GM12878 (cell line): Measurements from ENCODE around the gene LZTFL1. TPM values are rescaled to one million over a fixed set of nuclear protein-coding genes. Genes with fewer than 3 reads are reported as not detected.

Experiments
- ATAC-seq: fragments of 200-7000 bp; cut with Tn5 transposase; 3 replicates; pipeline ENCODE4 v1.9.1; 2020; ENCODE audit warnings: mild to moderate bottlenecking, moderate library complexity
- BruUV-seq: library from RNA; stranded (reverse); fragments of 400-500 nt; replicated peaks from 2 replicates; lab custom pipeline; 2021; lab: Mats Ljungman, UMichigan
- CTCF ChIA-PET: fragments of 300-600 bp; sonication (Branson Sonifier 250); formaldehyde crosslinking; extraction: SDS; loops from one replicate; lab custom pipeline; 2021; ENCODE audit warnings: inconsistent platforms; lab: Yijun Ruan, JAX
- POLR2A ChIA-PET: fragments of 350-600 bp; formaldehyde crosslinking; extraction: SDS; loops from one replicate; lab custom pipeline; 2021; ENCODE audit warnings: inconsistent platforms; lab: Charles Lee
- RAD21 ChIA-PET: fragments of 300-600 bp; sonication (Branson Sonifier 250); formaldehyde crosslinking; loops from one replicate; lab custom pipeline; 2023; ENCODE audit warnings: antibody characterized with exemption; ENCODE audit not compliant: unreplicated experiment; lab: Charles Lee
- SMC1A ChIA-PET: fragments of 300-600 bp; sonication (Branson Sonifier 250); formaldehyde crosslinking; loops from one replicate; lab custom pipeline; 2023; ENCODE audit not compliant: unreplicated experiment, uncharacterized antibody; lab: Charles Lee
- DNase-seq: peaks from one replicate; pipeline ENCODE4 v3.0.0-alpha.2; 2011; ENCODE audit warnings: low read depth, low spot score
- FAIRE-seq: peaks from 3 replicates; lab custom pipeline; 2011; peaks lifted over from hg19 to GRCh38; lab: Jason Lieb, UNC
- H2AFZ ChIP-seq: 2 replicates; pipeline ENCODE4 v1.6.0; 2011; ENCODE audit warnings: low read depth, low read length, control low read depth; ENCODE audit not compliant: control insufficient read depth
- H3K27ac ChIP-seq: 2 replicates; pipeline ENCODE4 v1.5.1; 2011; ENCODE audit warnings: control low read depth; ENCODE audit not compliant: control insufficient read depth, insufficient read depth
- H3K27me3 ChIP-seq, 2 experiments: replicated peaks in 1 of 2; 2 replicates each; pipeline versions ENCODE4 v1.6.0 to v1.6.1; 2011; ENCODE audit warnings: low read length in 1 of 2; ENCODE audit not compliant: control insufficient read depth in 2 of 2, insufficient read depth in 2 of 2
- H3K36me3 ChIP-seq, 2 experiments: 2 replicates each; pipeline ENCODE4 v1.5.1; 2011; ENCODE audit warnings: low read length in 1 of 2; ENCODE audit not compliant: control insufficient read depth in 2 of 2, insufficient read depth in 2 of 2
- H3K4me1 ChIP-seq: 2 replicates; pipeline ENCODE4 v1.6.1; 2011; ENCODE audit warnings: mild to moderate bottlenecking, low read length, moderate library complexity, mixed read lengths; ENCODE audit not compliant: control insufficient read depth, insufficient read depth
- H3K4me2 ChIP-seq: 2 replicates; pipeline ENCODE4 v1.6.0; 2011; ENCODE audit warnings: control low read depth; ENCODE audit not compliant: control insufficient read depth, insufficient read depth
- H3K4me3 ChIP-seq: fragments of 200-600 bp; sonication (generic); 2 replicates; pipeline ENCODE4 v1.5.1; 2016
- H3K79me2 ChIP-seq: 2 replicates; pipeline ENCODE4 v1.6.0; 2011; ENCODE audit warnings: low read length; ENCODE audit not compliant: control insufficient read depth, insufficient read depth
- H3K9ac ChIP-seq: 2 replicates; pipeline ENCODE4 v1.8.0; 2011; ENCODE audit warnings: low read length, control low read depth, mixed read lengths; ENCODE audit not compliant: control insufficient read depth, insufficient read depth
- H3K9me3 ChIP-seq: replicated peaks from 3 replicates; pipeline ENCODE4 v1.5.1; 2011; ENCODE audit warnings: mild to moderate bottlenecking, low read length; ENCODE audit not compliant: control insufficient read depth, insufficient read depth
- H4K20me1 ChIP-seq: 2 replicates; pipeline ENCODE4 v1.6.0; 2011; ENCODE audit not compliant: control insufficient read depth, insufficient read depth
- POU2F2 ChIP-seq: IDR thresholded peaks from 3 replicates; pipeline ENCODE4 v1.6.1; 2011; ENCODE audit warnings: low read depth, mild to moderate bottlenecking, low read length, borderline replicate concordance
- SMARCA5 ChIP-seq: fragments of 450-650 bp; IDR thresholded peaks from 2 replicates; pipeline ENCODE4 v1.6.1; 2017; ENCODE audit warnings: mild to moderate bottlenecking
- SREBF2 ChIP-seq: IDR thresholded peaks from 2 replicates; pipeline ENCODE4 v1.6.1; 2012; ENCODE audit warnings: mild to moderate bottlenecking, low read length
- ZBTB40 ChIP-seq: fragments of 450-650 bp; IDR thresholded peaks from 2 replicates; pipeline ENCODE4 v1.6.1; 2016; ENCODE audit warnings: mild to moderate bottlenecking, moderate library complexity, borderline replicate concordance
- WGBS: methylation state at CpG from one replicate; pipeline ENCODE4 v1.1.6; 2016; ENCODE audit warnings: low lambda C conversion rate; ENCODE audit not compliant: insufficient replicate concordance, insufficient coverage; ENCODE audit errors: missing lambda C conversion rate; 5-methylcytosine and 5-hydroxymethylcytosine counted together
- in situ Hi-C: fragments of 300-500 bp; cut with MboI; formaldehyde crosslinking; loops from 9 replicates; pipeline ENCODE4 v1.14.3; 2018; ENCODE audit warnings: mixed read lengths
- intact Hi-C: fragments of 100-400 bp; cut with micrococcal nuclease; formaldehyde crosslinking; loops from one replicate; pipeline ENCODE4 v1.14.2; 2022; ENCODE audit not compliant: unreplicated experiment
- polyA plus RNA-seq, 11 experiments: library from polyadenylated mRNA; depleted of rRNA in 4 of 11; unstranded in 6 of 11; stranded (reverse) in 5 of 11; fragments of >200 nt; fragmentation: Nextera tagmentation in 4 of 11; fragmentation: Illumina TruSeq in 1 of 11; extraction: Ambion mirVana in 4 of 11; extraction: Trizol in 1 of 11; gene quantifications; 1 replicate in 1 of 11; 2 replicates in 10 of 11; pipeline versions ENCODE4 v1.2.1 to v1.2.3, GENCODE V29; 2011 to 2016; ENCODE audit warnings: inconsistent platforms in 2 of 11, missing spikeins in 2 of 11, low read depth in 1 of 11
- total RNA-seq, 4 experiments: library from RNA; depleted of rRNA in 3 of 4; stranded (reverse); fragments of >200 nt in 3 of 4; fragmentation: Illumina TruSeq in 1 of 4; extraction: Trizol in 1 of 4; gene quantifications; 2 replicates each; pipeline versions ENCODE4 v1.2.1 to v1.2.3, GENCODE V29; 2013 to 2021
- TF ChIP-seq, protein P1 (sequence below): IDR thresholded peaks from 2 replicates; pipeline ENCODE4 v1.6.1; 2012; ENCODE audit warnings: improper control_type of control experiment, low read depth, low read length; ENCODE audit not compliant: insufficient replicate concordance
- TF ChIP-seq, protein P2 (sequence below): fragments of 450-650 bp; formaldehyde crosslinking; IDR thresholded peaks from 2 replicates; pipeline ENCODE4 v1.4.0; 2022; ENCODE audit warnings: mild to moderate bottlenecking, moderate library complexity

LZTFL1 gene
- total and polyA plus RNA-seq, 10 of the 15 experiments (the other 5 are each of a cell fraction or from before 2014, with no cell fraction given): 9.8 to 74.1 (median 11.9) TPM

DNA sequence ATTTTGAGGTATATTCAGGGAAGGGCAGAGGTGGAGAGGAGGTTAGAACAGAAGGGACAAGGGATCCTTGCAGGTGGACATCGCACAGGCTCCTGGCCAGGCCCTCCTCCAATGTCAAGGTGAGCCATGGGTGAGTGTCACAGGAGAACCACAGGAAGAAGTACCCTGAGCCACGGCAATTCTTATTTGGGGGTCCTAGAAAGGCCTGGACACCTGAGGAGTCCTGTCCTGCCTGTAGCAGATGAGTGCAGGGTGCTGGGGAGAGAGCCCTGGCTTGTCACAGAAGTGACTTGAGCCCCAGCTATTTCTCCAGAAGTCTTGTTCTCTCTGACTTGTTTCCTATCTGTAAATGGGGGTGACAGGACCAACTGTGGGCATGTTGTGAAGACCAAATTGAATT is 49.9 kb downstream of the LZTFL1 start (continued):
- TF ChIP-seq, protein P1, sequence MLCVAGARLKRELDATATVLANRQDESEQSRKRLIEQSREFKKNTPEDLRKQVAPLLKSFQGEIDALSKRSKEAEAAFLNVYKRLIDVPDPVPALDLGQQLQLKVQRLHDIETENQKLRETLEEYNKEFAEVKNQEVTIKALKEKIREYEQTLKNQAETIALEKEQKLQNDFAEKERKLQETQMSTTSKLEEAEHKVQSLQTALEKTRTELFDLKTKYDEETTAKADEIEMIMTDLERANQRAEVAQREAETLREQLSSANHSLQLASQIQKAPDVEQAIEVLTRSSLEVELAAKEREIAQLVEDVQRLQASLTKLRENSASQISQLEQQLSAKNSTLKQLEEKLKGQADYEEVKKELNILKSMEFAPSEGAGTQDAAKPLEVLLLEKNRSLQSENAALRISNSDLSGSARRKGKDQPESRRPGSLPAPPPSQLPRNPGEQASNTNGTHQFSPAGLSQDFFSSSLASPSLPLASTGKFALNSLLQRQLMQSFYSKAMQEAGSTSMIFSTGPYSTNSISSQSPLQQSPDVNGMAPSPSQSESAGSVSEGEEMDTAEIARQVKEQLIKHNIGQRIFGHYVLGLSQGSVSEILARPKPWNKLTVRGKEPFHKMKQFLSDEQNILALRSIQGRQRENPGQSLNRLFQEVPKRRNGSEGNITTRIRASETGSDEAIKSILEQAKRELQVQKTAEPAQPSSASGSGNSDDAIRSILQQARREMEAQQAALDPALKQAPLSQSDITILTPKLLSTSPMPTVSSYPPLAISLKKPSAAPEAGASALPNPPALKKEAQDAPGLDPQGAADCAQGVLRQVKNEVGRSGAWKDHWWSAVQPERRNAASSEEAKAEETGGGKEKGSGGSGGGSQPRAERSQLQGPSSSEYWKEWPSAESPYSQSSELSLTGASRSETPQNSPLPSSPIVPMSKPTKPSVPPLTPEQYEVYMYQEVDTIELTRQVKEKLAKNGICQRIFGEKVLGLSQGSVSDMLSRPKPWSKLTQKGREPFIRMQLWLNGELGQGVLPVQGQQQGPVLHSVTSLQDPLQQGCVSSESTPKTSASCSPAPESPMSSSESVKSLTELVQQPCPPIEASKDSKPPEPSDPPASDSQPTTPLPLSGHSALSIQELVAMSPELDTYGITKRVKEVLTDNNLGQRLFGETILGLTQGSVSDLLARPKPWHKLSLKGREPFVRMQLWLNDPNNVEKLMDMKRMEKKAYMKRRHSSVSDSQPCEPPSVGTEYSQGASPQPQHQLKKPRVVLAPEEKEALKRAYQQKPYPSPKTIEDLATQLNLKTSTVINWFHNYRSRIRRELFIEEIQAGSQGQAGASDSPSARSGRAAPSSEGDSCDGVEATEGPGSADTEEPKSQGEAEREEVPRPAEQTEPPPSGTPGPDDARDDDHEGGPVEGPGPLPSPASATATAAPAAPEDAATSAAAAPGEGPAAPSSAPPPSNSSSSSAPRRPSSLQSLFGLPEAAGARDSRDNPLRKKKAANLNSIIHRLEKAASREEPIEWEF: no peak
- TF ChIP-seq SMARCA5: no peak
- TF ChIP-seq, all 136 proteins: peak for 0

DNA sequence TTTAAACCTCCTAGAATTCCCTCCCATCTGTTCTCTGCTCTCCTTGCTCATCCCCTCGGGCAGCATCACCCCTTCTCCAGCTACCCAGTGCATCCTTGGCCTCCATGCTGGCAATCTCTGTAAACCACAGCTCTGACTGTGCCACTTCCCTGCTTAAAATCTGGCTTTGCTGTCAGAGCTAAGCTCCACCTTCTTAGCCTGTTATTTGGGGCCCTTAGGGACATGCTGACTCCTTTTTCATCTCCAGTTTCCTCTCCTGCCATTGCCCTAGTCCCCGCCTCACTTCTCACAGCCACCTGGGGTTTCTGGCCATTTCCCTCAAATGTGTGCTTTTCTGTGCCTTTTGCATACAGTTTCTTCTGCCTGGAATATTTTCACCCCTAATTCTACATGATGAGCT is 51.3 kb downstream of the LZTFL1 start:
- no peaks in the 10 kb centered on the region for H3K4me1 ChIP-seq
- no peaks in the 10 kb centered on the region for H3K36me3 ChIP-seq
- POLR2A ChIA-PET: no interaction called here
- peaks cover 0 to 4% of the 10 kb centered on the region in 2 experiments; a peak in 1 of 4 replicates for H3K27me3 ChIP-seq
- in situ Hi-C loops (no loop called here), intact Hi-C loops (no loop called here)
- CTCF ChIA-PET: interaction anchor here (2.6 kb wide), 1 partner anchor 28 kb away, joined by 6 read pairs; no protein-coding TSS in a partner anchor
- H3K9me3 ChIP-seq: no peaks in the 10 kb centered on the region; the same call in 2 of the 3 replicates
- no peak overlapping the region for H2AFZ ChIP-seq
- H3K4me2 ChIP-seq: no peak overlapping the region
- ATAC-seq (no peak), DNase-seq (no peak), FAIRE-seq (no peak)
- WGBS: 15% methylated on average over 2 of the region's 2 CpGs
- no peak overlapping the region for H3K9ac ChIP-seq
- H3K27ac ChIP-seq: no peak overlapping the region
- H3K4me3 ChIP-seq: no peak overlapping the region
- no TSS peak for BruUV-seq
- no peaks in the 10 kb centered on the region for H3K79me2 ChIP-seq
- SMC1A ChIA-PET: interaction anchor here (0.6 to 1.0 kb wide), 5 partner anchors 7 to 236 kb away, joined by 3 to 4 read pairs (median 3); no protein-coding TSS in a partner anchor
- RAD21 ChIA-PET: no interaction called here
- no peaks in the 10 kb centered on the region for H4K20me1 ChIP-seq
- TF ChIP-seq POU2F2: no peak
- no peak for TF ChIP-seq SREBF2
- TF ChIP-seq, protein P2, sequence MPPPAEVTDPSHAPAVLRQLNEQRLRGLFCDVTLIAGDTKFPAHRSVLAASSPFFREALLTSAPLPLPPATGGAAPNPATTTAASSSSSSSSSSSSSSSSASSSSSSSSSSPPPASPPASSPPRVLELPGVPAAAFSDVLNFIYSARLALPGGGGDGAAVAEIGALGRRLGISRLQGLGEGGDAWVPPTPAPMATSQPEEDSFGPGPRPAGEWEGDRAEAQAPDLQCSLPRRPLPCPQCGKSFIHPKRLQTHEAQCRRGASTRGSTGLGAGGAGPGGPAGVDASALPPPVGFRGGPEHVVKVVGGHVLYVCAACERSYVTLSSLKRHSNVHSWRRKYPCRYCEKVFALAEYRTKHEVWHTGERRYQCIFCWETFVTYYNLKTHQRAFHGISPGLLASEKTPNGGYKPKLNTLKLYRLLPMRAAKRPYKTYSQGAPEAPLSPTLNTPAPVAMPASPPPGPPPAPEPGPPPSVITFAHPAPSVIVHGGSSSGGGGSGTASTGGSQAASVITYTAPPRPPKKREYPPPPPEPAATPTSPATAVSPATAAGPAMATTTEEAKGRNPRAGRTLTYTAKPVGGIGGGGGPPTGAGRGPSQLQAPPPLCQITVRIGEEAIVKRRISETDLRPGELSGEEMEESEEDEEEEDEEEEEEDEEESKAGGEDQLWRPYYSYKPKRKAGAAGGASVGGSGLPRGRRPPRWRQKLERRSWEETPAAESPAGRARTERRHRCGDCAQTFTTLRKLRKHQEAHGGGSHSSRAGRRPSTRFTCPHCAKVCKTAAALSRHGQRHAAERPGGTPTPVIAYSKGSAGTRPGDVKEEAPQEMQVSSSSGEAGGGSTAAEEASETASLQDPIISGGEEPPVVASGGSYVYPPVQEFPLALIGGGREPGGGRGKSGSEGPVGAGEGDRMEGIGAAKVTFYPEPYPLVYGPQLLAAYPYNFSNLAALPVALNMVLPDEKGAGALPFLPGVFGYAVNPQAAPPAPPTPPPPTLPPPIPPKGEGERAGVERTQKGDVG (CRISPR knock-in tag): no peak
- no peak for TF ChIP-seq ZBTB40
